Tibial nerve (tissue), 3 donors: ENCODE data around the gene NENF.

ENCODE experiments used
- CTCF ChIP-seq, 5 experiments: fragments of 200-600 bp in 3 of 5; fragments of 450-650 bp in 2 of 5; sonication (generic) in 3 of 5; IDR thresholded peaks; one replicate each; pipeline ENCODE4 v1.5.1; 2016 to 2019; ENCODE audit warnings: antibody characterized with exemption in 5 of 5, mild to moderate bottlenecking in 3 of 5, moderate library complexity in 2 of 5
- POLR2A ChIP-seq, 2 donors: fragments of 450-650 bp; IDR thresholded peaks; one replicate each; pipeline ENCODE4 v1.6.1; 2017; ENCODE audit warnings: antibody characterized with exemption in 2 of 2, mild to moderate bottlenecking in 2 of 2, moderate library complexity in 2 of 2

GRCh38 chr1:212485571-212485912 is 52.8 kb downstream of the NENF start:
- TF ChIP-seq CTCF (IDR thresholded peaks at IDR 0.05) = no peak
- no peak for TF ChIP-seq POLR2A (IDR thresholded peaks at IDR 0.05)
